GM23248 (cell line): ENCODE results near the gene LRRN2.

Source experiments
- EZH2 ChIP-seq: fragments of 200-600 bp; sonication (generic); IDR thresholded peaks from 2 replicates; pipeline ENCODE4 v1.6.1; 2018; ENCODE audit warnings: antibody characterized with exemption, mild to moderate bottlenecking; ENCODE audit not compliant: insufficient read depth, poor library complexity, severe bottlenecking
- EZH2phosphoT487 ChIP-seq: fragments of 200-600 bp; sonication (generic); IDR thresholded peaks from 2 replicates; pipeline ENCODE4 v1.6.1; 2018; ENCODE audit warnings: antibody characterized with exemption, moderate library complexity, mild to moderate bottlenecking, low read depth; ENCODE audit not compliant: insufficient read depth

DNA sequence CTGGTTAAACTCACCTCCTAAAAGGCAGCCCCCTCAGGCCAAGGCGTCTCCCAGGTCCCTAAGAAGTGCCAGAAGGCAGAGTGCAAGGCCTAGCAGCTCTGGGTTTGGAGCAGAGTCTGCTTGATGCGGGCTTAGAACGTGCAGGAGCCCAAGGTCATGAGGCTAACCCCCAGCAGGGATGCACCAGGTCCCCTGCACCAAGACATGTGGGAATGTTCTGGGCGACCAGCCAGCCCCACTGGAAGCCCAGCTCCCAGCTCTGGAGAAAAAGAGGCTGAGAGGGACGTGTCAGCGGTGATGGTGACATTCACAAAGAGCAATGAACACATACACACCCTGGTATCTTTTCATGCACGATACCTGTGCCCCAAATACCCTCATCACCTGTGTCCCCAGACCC, 5.1 kb downstream of the LRRN2 start:
- TF ChIP-seq EZH2 (no peak), EZH2phosphoT487 (no peak)
